Measurements from ENCODE around the gene ZSWIM9.
A peak's percentile ranks its signal among the peaks of the same experiment; 100 is the strongest.

The ZSWIM9 gene

GRCh38 chr19:48190288-48190884, 19.9 kb downstream of the ZSWIM9 start (continued):
- TF ChIP-seq ZNF221 (tag by site-specific recombination; IDR thresholded peaks at IDR 0.05; ENCODE audit: borderline replicate concordance) (no peak), ZNF585B (tag by site-specific recombination; IDR thresholded peaks at IDR 0.05) (no peak), ZFP37 (tag by site-specific recombination; IDR thresholded peaks at IDR 0.05) (no peak), OVOL3 (tag by site-specific recombination; IDR thresholded peaks at IDR 0.05) (no peak), KLF8 (tag by site-specific recombination; IDR thresholded peaks at IDR 0.05) (0 out of 2 replicates have a peak, but pooled peaks have one; percentile 28), ZNF26 (tag by site-specific recombination; IDR thresholded peaks at IDR 0.05) (no peak), ZBTB49 (tag by site-specific recombination; IDR thresholded peaks at IDR 0.05; ENCODE audit: low read depth) (no peak), ZNF555 (tag by site-specific recombination; conservative IDR thresholded peaks at IDR 0.05) (no peak), ZNF23 (tag by site-specific recombination; IDR thresholded peaks at IDR 0.05; ENCODE audit: borderline replicate concordance) (no peak), KLF16 (tag by site-specific recombination; IDR thresholded peaks at IDR 0.05) (no peak), TCF7L2 (IDR thresholded peaks at IDR 0.05; ENCODE audit: borderline replicate concordance, low read depth, low read length) (no peak), ZNF830 (tag by site-specific recombination; IDR thresholded peaks at IDR 0.05; ENCODE audit: low read depth) (no peak), TRIM28 (IDR thresholded peaks at IDR 0.05; ENCODE audit: borderline replicate concordance, low read length) (no peak), REST (tag by site-specific recombination; IDR thresholded peaks at IDR 0.05) (no peak), ZEB2 (tag by site-specific recombination; IDR thresholded peaks at IDR 0.05) (peak; percentile 68; the same call in 1 of the 2 replicates), SP7 (tag by site-specific recombination; IDR thresholded peaks at IDR 0.05) (peak; percentile 76), WT1 (tag by site-specific recombination; IDR thresholded peaks at IDR 0.05) (peak; percentile 24; the same call in 1 of the 2 replicates), INSM2 (tag by site-specific recombination; IDR thresholded peaks at IDR 0.05) (no peak), IKZF3 (tag by site-specific recombination; IDR thresholded peaks at IDR 0.05) (no peak), ZNF148 (tag by site-specific recombination; IDR thresholded peaks at IDR 0.05; ENCODE audit: borderline replicate concordance) (no peak), ZNF501 (tag by site-specific recombination; IDR thresholded peaks at IDR 0.05) (no peak)
- TF ChIP-seq, protein P1, sequence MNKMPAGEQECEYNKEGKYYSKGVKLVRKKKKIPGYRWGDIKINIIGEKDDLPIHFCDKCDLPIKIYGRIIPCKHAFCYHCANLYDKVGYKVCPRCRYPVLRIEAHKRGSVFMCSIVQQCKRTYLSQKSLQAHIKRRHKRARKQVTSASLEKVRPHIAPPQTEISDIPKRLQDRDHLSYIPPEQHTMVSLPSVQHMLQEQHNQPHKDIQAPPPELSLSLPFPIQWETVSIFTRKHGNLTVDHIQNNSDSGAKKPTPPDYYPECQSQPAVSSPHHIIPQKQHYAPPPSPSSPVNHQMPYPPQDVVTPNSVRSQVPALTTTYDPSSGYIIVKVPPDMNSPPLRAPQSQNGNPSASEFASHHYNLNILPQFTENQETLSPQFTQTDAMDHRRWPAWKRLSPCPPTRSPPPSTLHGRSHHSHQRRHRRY (tag by site-specific recombination; IDR thresholded peaks at IDR 0.05), result no peak
- TF ChIP-seq, protein P2, sequence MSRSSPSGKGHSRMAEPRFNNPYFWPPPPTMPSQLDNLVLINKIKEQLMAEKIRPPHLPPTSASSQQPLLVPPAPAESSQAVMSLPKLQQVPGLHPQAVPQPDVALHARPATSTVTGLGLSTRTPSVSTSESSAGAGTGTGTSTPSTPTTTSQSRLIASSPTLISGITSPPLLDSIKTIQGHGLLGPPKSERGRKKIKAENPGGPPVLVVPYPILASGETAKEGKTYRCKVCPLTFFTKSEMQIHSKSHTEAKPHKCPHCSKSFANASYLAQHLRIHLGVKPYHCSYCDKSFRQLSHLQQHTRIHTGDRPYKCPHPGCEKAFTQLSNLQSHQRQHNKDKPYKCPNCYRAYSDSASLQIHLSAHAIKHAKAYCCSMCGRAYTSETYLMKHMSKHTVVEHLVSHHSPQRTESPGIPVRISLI (tag by site-specific recombination; IDR thresholded peaks at IDR 0.05), result no peak
- TF ChIP-seq, protein P3, sequence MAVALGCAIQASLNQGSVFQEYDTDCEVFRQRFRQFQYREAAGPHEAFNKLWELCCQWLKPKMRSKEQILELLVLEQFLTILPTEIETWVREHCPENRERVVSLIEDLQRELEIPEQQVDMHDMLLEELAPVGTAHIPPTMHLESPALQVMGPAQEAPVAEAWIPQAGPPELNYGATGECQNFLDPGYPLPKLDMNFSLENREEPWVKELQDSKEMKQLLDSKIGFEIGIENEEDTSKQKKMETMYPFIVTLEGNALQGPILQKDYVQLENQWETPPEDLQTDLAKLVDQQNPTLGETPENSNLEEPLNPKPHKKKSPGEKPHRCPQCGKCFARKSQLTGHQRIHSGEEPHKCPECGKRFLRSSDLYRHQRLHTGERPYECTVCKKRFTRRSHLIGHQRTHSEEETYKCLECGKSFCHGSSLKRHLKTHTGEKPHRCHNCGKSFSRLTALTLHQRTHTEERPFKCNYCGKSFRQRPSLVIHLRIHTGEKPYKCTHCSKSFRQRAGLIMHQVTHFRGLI (tag by site-specific recombination; IDR thresholded peaks at IDR 0.05), result peak; percentile 50; the same call in 1 of the 2 replicates

Data from HEK293 (cell line).